Raji (cell line): ENCODE data around the gene SMAD2.

Experiments
- POLR2A ChIP-seq: IDR thresholded peaks from 2 replicates; pipeline ENCODE4 v1.6.1; 2011; ENCODE audit warnings: low read depth, low read length, control low read depth; ENCODE audit not compliant: insufficient read depth

SMAD2 gene

GRCh38 chr18:47930199-47930930 is at the start of gene SMAD2:
SMAD2 (minus strand) TSS chr18:47930659; CDS start chr18:47896756, 33,903 bp downstream.
- peak; percentile 14; the same call in 1 of the 2 replicates for TF ChIP-seq POLR2A

GRCh38 chr18:47979611-47980200 is 49.2 kb upstream of the SMAD2 start:
- no peak for TF ChIP-seq POLR2A

GRCh38 chr18:47978603-47979002 is 48.1 kb upstream of the SMAD2 start:
- TF ChIP-seq POLR2A, result no peak

- no peak for TF ChIP-seq POLR2A
Observed at GRCh38 chr18:47978141-47978540, 47.7 kb upstream of the SMAD2 start.

- TF ChIP-seq POLR2A, result no peak
Observed at GRCh38 chr18:47975701-47976100, 45.2 kb upstream of the SMAD2 start.

- no peak for TF ChIP-seq POLR2A
Observed at GRCh38 chr18:47975105-47975504, 44.6 kb upstream of the SMAD2 start.

- no peak for TF ChIP-seq POLR2A
Observed at GRCh38 chr18:47970664-47971531, 40.4 kb upstream of the SMAD2 start.

GRCh38 chr18:47969816-47970215 is 39.4 kb upstream of the SMAD2 start:
- TF ChIP-seq POLR2A, result no peak

GRCh38 chr18:47968721-47969120 is 38.3 kb upstream of the SMAD2 start:
- TF ChIP-seq POLR2A, result no peak

- TF ChIP-seq POLR2A, result no peak
Observed at GRCh38 chr18:47968006-47968676, 37.7 kb upstream of the SMAD2 start.

- no peak for TF ChIP-seq POLR2A
Observed at GRCh38 chr18:47964053-47964452, 33.6 kb upstream of the SMAD2 start.

- TF ChIP-seq POLR2A, result no peak
Observed at GRCh38 chr18:47953471-47953931, 23.0 kb upstream of the SMAD2 start.

- TF ChIP-seq POLR2A, result no peak
Observed at GRCh38 chr18:47950511-47950910, 20.1 kb upstream of the SMAD2 start.

- TF ChIP-seq POLR2A, result no peak
Observed at GRCh38 chr18:47949202-47949601, 18.7 kb upstream of the SMAD2 start.

- no peak for TF ChIP-seq POLR2A
Observed at GRCh38 chr18:47946889-47947288, 16.4 kb upstream of the SMAD2 start.
